ENCODE measurements around the gene COTL1. TPM values are rescaled to one million over a fixed set of nuclear protein-coding genes. Genes with fewer than 3 reads are reported as not detected.

Gene COTL1
- total RNA-seq, 4 donors from 2014 or later = 7.9 to 12.9 (median 10.3) TPM

DNA sequence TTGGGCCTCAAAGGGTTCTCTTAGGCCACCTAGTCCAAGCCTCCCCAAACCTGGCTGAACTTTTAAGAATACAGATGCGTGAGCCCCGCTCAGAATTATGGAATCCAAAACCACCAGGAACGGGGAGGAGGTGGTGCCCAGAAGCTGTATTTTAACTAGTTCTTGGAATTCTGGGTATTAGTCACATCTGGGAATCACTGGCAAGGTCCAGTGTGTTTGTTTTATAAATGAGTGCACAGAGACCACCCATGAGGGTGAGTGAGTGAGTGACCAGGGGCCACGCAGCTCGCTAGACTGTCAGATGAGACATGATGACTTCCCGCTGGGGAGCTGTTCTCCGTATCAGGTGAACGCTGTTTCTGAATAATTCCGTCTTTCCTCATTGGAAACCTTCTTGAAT is 44.6 kb upstream of the COTL1 start:
- H3K4me3 ChIP-seq = no peak overlapping the region
- H3K9me3 ChIP-seq = no peaks in the 10 kb centered on the region
- 94% methylated on average over 9 of the region's 9 CpGs for WGBS
- H3K36me3 ChIP-seq = peaks cover 83% of the 10 kb centered on the region
- H3K27me3 ChIP-seq = no peaks in the 10 kb centered on the region
- TF ChIP-seq CTCF (IDR thresholded peaks at IDR 0.05) (no peak), POLR2AphosphoS5 (IDR thresholded peaks at IDR 0.05) (no peak), POLR2A (IDR thresholded peaks at IDR 0.05) (no peak), EP300 (IDR thresholded peaks at IDR 0.05) (no peak)
- no peak overlapping the region for H3K27ac ChIP-seq
- DNase-seq (ENCODE audit: low spot score in 2 of 2) = no peak
- no peaks in the 10 kb centered on the region for H3K4me1 ChIP-seq

GRCh38 chr16:84661418-84662060 is 43.7 kb upstream of the COTL1 start:
- H3K27me3 ChIP-seq = no peaks in the 10 kb centered on the region
- H3K36me3 ChIP-seq = peaks cover 93% of the 10 kb centered on the region
- no peak overlapping the region for H3K4me3 ChIP-seq
- H3K9me3 ChIP-seq = no peaks in the 10 kb centered on the region
- no peak for DNase-seq (ENCODE audit: low spot score in 2 of 2)
- 97% methylated on average over 38 of the region's 51 CpGs for WGBS
- no peak for TF ChIP-seq POLR2AphosphoS5 (IDR thresholded peaks at IDR 0.05)
- no peak for TF ChIP-seq POLR2A (IDR thresholded peaks at IDR 0.05)
- TF ChIP-seq CTCF (IDR thresholded peaks at IDR 0.05) = no peak
- no peak for TF ChIP-seq EP300 (IDR thresholded peaks at IDR 0.05)
- no peak overlapping the region for H3K27ac ChIP-seq
- H3K4me1 ChIP-seq = no peaks in the 10 kb centered on the region

- Histone ChIP-seq H3K9me3 (no peaks in the 10 kb centered on the region), H3K27me3 (no peaks in the 10 kb centered on the region), H3K4me3 (no peak overlapping the region), H3K4me1 (no peaks in the 10 kb centered on the region), H3K36me3 (peaks cover 91% of the 10 kb centered on the region), H3K27ac (no peak overlapping the region)
- no peak for DNase-seq (ENCODE audit: low spot score in 2 of 2)
- TF ChIP-seq EP300 (IDR thresholded peaks at IDR 0.05) (no peak), CTCF (IDR thresholded peaks at IDR 0.05) (no peak), POLR2AphosphoS5 (IDR thresholded peaks at IDR 0.05) (no peak), POLR2A (IDR thresholded peaks at IDR 0.05) (no peak)
- 72% methylated on average over 7 of the region's 7 CpGs for WGBS
These were observed 43.1 kb upstream of the COTL1 start for GRCh38 chr16:84660973-84661372.

DNA sequence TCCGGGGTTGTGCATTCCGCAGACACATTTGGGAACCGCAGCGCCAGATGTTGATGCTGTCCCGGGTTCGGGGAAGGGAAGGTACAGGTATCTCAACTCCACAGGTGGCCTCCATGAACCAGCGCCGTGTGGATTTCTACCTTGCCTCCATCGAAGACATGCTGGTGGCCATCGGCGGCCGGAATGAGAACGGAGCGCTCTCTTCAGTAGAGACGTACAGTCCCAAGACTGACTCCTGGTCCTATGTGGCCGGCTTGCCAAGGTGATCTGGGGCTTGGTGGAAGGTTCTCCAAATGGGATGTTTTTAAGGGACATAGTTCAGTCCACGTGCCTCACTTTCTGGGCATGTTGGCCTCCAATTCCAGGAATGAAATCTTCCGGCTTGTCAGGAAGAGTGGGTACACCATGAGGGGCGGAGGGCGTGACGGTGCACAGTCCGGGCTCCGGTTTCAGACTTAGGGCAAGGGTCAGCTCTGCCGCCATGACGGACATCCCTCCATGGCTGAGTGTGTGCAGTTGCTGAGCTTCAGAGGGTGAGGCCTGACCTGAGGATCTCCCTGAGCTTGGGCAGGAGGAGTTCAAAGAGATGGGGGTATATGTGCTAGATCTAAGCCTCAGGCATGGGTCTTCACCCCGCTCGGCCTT is 41.9 kb upstream of the COTL1 start:
- Histone ChIP-seq H3K4me1 (no peaks in the 10 kb centered on the region), H3K4me3 (no peak overlapping the region), H3K36me3 (peaks cover 88% of the 10 kb centered on the region), H3K27me3 (no peaks in the 10 kb centered on the region), H3K27ac (no peak overlapping the region), H3K9me3 (no peaks in the 10 kb centered on the region)
- 94% methylated on average over 20 of the region's 27 CpGs for WGBS
- TF ChIP-seq EP300 (IDR thresholded peaks at IDR 0.05) (no peak), POLR2A (IDR thresholded peaks at IDR 0.05) (no peak), POLR2AphosphoS5 (IDR thresholded peaks at IDR 0.05) (no peak), CTCF (IDR thresholded peaks at IDR 0.05) (no peak)
- DNase-seq (ENCODE audit: low spot score in 2 of 2) = no peak

GRCh38 chr16:84658690-84659089 is 40.8 kb upstream of the COTL1 start:
- peaks cover 79% of the 10 kb centered on the region for H3K36me3 ChIP-seq
- no peaks in the 10 kb centered on the region for H3K27me3 ChIP-seq
- no peak overlapping the region for H3K27ac ChIP-seq
- no peak overlapping the region for H3K4me3 ChIP-seq
- 84% methylated on average over 11 of the region's 11 CpGs for WGBS
- no peaks in the 10 kb centered on the region for H3K4me1 ChIP-seq
- no peak for DNase-seq (ENCODE audit: low spot score in 2 of 2)
- TF ChIP-seq POLR2AphosphoS5 (IDR thresholded peaks at IDR 0.05) = no peak
- no peak for TF ChIP-seq POLR2A (IDR thresholded peaks at IDR 0.05)
- no peaks in the 10 kb centered on the region for H3K9me3 ChIP-seq
